Measurements from ENCODE around the gene RAC3.

RAC3 gene

DNA sequence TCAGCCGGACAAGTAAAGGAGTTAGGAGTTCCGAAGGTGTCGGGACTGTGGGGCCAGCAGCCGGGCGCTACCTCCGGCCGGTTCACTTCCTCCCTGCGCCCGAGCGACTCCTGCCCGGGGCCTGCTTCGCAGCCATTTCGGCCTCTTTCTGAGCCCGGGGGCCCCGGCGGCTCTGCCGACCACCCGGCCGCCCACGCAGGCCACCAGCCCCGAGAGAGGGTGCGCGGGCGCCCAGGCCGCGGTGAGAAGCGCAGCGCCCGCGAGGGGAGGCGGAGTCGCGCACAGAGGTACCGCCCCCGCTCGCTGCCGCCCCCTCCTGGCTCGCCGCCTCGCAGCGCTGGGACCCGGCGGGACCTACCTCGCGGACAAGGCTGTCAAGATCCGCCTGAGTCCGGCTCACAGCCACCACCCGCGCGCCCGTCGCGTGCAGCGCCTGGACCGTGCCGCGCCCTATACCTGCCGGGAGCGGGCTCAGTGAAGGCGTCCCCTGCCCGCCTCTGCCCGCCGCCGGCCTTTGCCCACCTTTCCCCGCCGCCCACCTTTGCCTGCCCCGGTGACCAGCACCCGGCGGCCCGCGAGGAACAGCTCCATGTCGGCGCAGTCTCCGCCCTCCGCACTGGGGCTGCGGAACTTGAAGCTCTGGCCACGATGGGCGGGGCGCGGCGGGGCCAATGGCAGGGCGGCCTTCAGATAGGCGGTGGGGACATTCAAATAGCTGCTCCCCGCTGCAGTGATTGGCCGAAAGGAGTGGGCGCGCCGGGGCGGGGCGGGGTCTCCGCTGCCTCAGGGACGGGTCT is 5.8 kb downstream of the RAC3 start, which contains the start of gene DCXR:
Gene DCXR (minus strand): TSS at position 606 of the 797 bp plus-strand sequence. CDS start 15 bp downstream, at position 591.
- TF ChIP-seq YY1 (IDR thresholded peaks at IDR 0.05; ENCODE audit: low read depth) (peak; percentile 78), CEBPB (IDR thresholded peaks at IDR 0.05) (no peak), ZBTB7A (IDR thresholded peaks at IDR 0.05; ENCODE audit: low read depth) (peak; percentile 76; the same call in 1 of the 2 replicates), RAD21 (IDR thresholded peaks at IDR 0.05; ENCODE audit: low read depth) (peak; percentile 28; the same call in 1 of the 2 replicates), TCF12 (IDR thresholded peaks at IDR 0.05; ENCODE audit: low read depth) (no peak), EGR1 (IDR thresholded peaks at IDR 0.05) (peak; percentile 90), NFIC (IDR thresholded peaks at IDR 0.05) (no peak), CREB1 (IDR thresholded peaks at IDR 0.05; ENCODE audit: low read depth) (no peak)
- TF ChIP-seq, protein P1, sequence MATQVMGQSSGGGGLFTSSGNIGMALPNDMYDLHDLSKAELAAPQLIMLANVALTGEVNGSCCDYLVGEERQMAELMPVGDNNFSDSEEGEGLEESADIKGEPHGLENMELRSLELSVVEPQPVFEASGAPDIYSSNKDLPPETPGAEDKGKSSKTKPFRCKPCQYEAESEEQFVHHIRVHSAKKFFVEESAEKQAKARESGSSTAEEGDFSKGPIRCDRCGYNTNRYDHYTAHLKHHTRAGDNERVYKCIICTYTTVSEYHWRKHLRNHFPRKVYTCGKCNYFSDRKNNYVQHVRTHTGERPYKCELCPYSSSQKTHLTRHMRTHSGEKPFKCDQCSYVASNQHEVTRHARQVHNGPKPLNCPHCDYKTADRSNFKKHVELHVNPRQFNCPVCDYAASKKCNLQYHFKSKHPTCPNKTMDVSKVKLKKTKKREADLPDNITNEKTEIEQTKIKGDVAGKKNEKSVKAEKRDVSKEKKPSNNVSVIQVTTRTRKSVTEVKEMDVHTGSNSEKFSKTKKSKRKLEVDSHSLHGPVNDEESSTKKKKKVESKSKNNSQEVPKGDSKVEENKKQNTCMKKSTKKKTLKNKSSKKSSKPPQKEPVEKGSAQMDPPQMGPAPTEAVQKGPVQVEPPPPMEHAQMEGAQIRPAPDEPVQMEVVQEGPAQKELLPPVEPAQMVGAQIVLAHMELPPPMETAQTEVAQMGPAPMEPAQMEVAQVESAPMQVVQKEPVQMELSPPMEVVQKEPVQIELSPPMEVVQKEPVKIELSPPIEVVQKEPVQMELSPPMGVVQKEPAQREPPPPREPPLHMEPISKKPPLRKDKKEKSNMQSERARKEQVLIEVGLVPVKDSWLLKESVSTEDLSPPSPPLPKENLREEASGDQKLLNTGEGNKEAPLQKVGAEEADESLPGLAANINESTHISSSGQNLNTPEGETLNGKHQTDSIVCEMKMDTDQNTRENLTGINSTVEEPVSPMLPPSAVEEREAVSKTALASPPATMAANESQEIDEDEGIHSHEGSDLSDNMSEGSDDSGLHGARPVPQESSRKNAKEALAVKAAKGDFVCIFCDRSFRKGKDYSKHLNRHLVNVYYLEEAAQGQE (IDR thresholded peaks at IDR 0.05; ENCODE audit: low read depth), result 0 out of 2 replicates have a peak, but pooled peaks have one; percentile 23
- TF ChIP-seq, protein P2, sequence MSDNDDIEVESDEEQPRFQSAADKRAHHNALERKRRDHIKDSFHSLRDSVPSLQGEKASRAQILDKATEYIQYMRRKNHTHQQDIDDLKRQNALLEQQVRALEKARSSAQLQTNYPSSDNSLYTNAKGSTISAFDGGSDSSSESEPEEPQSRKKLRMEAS (IDR thresholded peaks at IDR 0.05), result peak; percentile 88
- TF ChIP-seq, protein P3, sequence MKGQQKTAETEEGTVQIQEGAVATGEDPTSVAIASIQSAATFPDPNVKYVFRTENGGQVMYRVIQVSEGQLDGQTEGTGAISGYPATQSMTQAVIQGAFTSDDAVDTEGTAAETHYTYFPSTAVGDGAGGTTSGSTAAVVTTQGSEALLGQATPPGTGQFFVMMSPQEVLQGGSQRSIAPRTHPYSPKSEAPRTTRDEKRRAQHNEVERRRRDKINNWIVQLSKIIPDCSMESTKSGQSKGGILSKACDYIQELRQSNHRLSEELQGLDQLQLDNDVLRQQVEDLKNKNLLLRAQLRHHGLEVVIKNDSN (IDR thresholded peaks at IDR 0.05), result no peak; the same call in 1 of the 2 replicates

DNA sequence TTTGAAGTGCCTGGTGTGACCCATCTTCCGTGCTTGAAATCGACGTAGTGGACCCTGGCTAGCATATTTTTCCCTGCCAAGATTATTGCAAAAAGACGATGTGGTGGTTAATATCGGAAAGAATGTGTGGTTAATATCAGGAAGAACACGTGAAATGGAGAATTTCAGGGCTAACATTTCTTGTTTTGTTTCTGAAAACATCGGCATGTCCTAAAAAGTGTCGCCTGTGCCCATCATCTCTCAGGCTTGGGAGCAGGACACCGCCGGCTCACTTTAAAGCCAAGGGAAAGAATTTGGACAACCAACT is 6.4 kb downstream of the RAC3 start:
- TF ChIP-seq, protein P1 (IDR thresholded peaks at IDR 0.05; ENCODE audit: low read depth), result no peak
- TF ChIP-seq TEAD4 (IDR thresholded peaks at IDR 0.05), result no peak
- TF ChIP-seq RAD21 (IDR thresholded peaks at IDR 0.05; ENCODE audit: low read depth), result no peak
- no peak for TF ChIP-seq FOXM1 (IDR thresholded peaks at IDR 0.05; ENCODE audit: borderline replicate concordance, low read depth)
- no peak for TF ChIP-seq NFIC (IDR thresholded peaks at IDR 0.05)
- TF ChIP-seq CREB1 (IDR thresholded peaks at IDR 0.05; ENCODE audit: low read depth), result no peak

DNA sequence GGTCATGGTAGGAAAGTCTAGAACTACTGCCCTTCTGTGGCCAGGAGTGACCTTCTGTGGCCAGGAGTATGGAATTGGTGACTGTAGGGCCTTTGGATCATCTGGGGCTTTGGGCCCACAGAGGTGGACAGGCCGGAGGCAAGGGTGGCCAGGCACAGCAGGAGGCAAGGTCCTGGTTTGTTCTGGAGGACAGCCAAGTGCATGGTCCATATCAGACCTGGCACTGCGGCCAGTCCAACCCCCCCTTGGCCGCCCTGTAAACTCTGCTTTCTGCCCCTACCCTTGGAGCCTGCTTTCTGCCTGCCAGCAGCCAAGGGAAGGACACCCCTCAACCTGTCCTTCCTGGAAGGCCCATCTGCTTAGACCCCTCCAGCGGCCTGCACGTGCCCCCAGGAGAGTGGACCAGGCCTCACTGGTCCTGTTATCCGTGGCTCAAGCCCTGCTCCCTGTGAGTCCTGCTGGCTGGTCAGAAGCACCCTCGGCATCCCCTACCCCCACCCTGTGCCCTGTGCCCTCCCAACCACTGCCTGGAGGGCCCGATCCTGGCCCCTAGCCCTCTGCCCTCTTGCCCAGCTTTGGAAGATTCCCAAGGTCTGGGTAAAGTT is 8.3 kb downstream of the RAC3 start:
- no peak for TF ChIP-seq CREB1 (IDR thresholded peaks at IDR 0.05; ENCODE audit: low read depth)
- TF ChIP-seq, protein P3 (IDR thresholded peaks at IDR 0.05), result no peak
- TF ChIP-seq EGR1 (IDR thresholded peaks at IDR 0.05), result no peak
- TF ChIP-seq TCF12 (IDR thresholded peaks at IDR 0.05; ENCODE audit: low read depth), result no peak
- TF ChIP-seq NFIC (IDR thresholded peaks at IDR 0.05), result 0 out of 2 replicates have a peak, but pooled peaks have one; percentile 19
- no peak for TF ChIP-seq FOXM1 (IDR thresholded peaks at IDR 0.05; ENCODE audit: borderline replicate concordance, low read depth)

DNA sequence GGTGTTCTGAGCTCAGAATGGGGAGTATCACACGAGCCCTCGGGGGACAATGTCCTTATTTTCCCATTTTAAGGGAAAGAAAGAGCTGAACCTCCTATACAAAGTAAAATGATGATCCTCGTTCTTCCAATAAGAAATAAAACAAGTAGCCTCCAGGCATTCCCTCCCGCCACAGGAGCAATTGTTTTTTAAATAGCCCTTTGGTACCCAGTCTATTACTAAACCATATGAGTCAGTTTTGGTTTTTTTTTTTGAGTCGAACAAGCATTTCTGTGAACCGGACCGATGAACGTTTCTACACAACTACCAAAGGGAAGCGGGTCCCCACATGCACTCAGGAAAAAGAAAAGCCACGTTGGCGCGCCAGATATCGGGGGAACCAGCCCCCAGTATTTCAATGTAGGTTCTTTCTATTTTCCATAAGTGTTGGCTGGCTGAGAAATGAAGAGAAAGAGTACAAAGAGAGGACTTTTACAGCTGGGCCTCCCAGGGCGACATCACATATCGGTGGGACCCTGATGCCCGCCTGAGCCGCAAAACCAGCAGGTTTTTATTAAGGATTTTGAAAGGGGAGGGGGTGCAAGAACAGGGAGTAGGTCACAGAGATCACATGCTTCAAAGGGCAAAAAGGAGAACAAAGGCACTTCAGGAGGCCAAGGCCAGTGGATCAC is 9.8 kb downstream of the RAC3 start:
- no peak for TF ChIP-seq NFIC (IDR thresholded peaks at IDR 0.05)

DNA sequence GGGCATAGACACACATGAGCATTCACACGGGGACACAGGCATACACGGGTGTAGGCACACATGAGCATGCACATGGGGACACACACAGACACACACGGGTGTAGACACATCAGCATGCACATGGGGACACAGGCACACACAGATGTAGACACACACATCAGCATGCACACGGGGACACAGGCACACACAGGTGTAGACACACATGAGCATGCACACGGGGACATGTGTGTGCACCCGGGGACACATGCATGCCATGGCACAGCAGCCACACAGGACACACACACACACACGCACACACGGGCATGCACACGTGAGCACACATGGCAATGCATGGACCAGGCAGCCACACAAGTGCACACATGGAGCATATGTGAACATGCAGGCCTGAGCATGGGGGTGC is 11.2 kb downstream of the RAC3 start:
- TF ChIP-seq EGR1 (IDR thresholded peaks at IDR 0.05) (no peak), ZBTB7A (IDR thresholded peaks at IDR 0.05; ENCODE audit: low read depth) (no peak), NFIC (IDR thresholded peaks at IDR 0.05) (no peak)
- TF ChIP-seq, protein P2 (IDR thresholded peaks at IDR 0.05), result no peak

DNA sequence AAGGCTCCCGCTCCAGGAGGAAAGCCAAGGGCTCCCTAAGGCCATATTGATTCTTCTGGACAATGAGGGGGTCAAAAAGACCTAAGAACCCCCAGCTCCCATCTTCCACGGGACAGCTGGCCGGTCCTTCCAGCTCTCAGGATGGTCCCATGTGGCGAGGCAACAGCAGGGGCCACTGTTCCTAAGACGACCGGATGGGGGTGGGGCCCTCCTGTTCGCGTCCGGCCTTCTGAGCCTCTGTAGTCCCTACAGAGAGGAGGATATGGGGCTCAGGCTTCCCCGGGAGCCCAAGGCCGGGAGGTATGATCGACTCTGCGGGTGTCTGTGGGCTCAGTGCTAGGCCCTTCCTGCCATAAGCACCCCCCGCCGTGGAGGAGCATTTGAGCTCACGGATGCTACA is 12.0 kb downstream of the RAC3 start:
- TF ChIP-seq TCF12 (IDR thresholded peaks at IDR 0.05; ENCODE audit: low read depth) (no peak), NFIC (IDR thresholded peaks at IDR 0.05) (no peak), TAF1 (IDR thresholded peaks at IDR 0.05; ENCODE audit: low read depth) (no peak)
